Neural progenitor cell (in vitro differentiated cells): ENCODE data around the gene RFX5. TPM values are rescaled to one million over a fixed set of nuclear protein-coding genes. Genes with fewer than 3 reads are reported as not detected.
"Not testable (repeated sequence)": the region's sequence is repeated elsewhere in the genome, so short reads cannot be mapped to it uniquely, and the experiment has no call there.

Source experiments
- DNase-seq: peaks from one replicate; pipeline ENCODE4 v3.0.0-alpha.2; 2016; ENCODE audit warnings: low spot score
- H2AFZ ChIP-seq: fragments of 200-600 bp; sonication (generic); replicated peaks from 2 replicates; pipeline ENCODE4 v1.6.1; 2016; ENCODE audit warnings: antibody characterized with exemption
- H3F3A ChIP-seq: fragments of 200-600 bp; sonication (generic); 2 replicates; pipeline ENCODE4 v1.6.1; 2016; ENCODE audit warnings: antibody characterized with exemption, low read depth
- H3K27ac ChIP-seq: fragments of 200-600 bp; sonication (generic); 2 replicates; pipeline ENCODE4 v1.5.1; 2016; ENCODE audit warnings: mild to moderate bottlenecking
- H3K27me3 ChIP-seq: fragments of 200-600 bp; sonication (generic); 2 replicates; pipeline ENCODE4 v1.6.1; 2016; ENCODE audit warnings: mild to moderate bottlenecking, moderate library complexity
- H3K36me3 ChIP-seq: fragments of 200-600 bp; sonication (generic); 2 replicates; pipeline ENCODE4 v1.5.1; 2016
- H3K4me1 ChIP-seq: fragments of 200-600 bp; sonication (generic); 2 replicates; pipeline ENCODE4 v1.6.1; 2016; ENCODE audit warnings: mixed run types
- H3K4me2 ChIP-seq: fragments of 200-600 bp; sonication (generic); 2 replicates; pipeline ENCODE4 v1.6.1; 2016
- H3K4me3 ChIP-seq: fragments of 200-600 bp; sonication (generic); 2 replicates; pipeline ENCODE4 v1.5.1; 2016
- H3K79me2 ChIP-seq: fragments of 200-600 bp; sonication (generic); 2 replicates; pipeline ENCODE4 v1.6.1; 2016; ENCODE audit warnings: low read depth
- H3K9ac ChIP-seq: fragments of 200-600 bp; sonication (generic); 2 replicates; pipeline ENCODE4 v1.6.1; 2016
- H3K9me3 ChIP-seq: fragments of 200-600 bp; sonication (generic); 2 replicates; pipeline ENCODE4 v1.5.1; 2016; ENCODE audit warnings: low read depth
- H4K20me1 ChIP-seq: fragments of 200-600 bp; sonication (generic); 2 replicates; pipeline ENCODE4 v1.6.1; 2016; ENCODE audit warnings: low read depth
- H3K27ac Mint-ChIP-seq: 3 replicates; pipeline ENCODE4 v1.8.0; 2021; ENCODE audit warnings: mixed read lengths
- H3K27me3 Mint-ChIP-seq: 2 replicates; pipeline ENCODE4 v1.8.0; 2022; ENCODE audit warnings: low read depth, mild to moderate bottlenecking, inconsistent platforms, moderate library complexity, mixed read lengths; ENCODE audit not compliant: insufficient read depth
- H3K36me3 Mint-ChIP-seq: 3 replicates; pipeline ENCODE4 v1.8.0; 2021; ENCODE audit warnings: mixed read lengths
- H3K4me1 Mint-ChIP-seq: 3 replicates; pipeline ENCODE4 v1.8.0; 2021; ENCODE audit warnings: mixed read lengths
- H3K4me3 Mint-ChIP-seq: 3 replicates; pipeline ENCODE4 v1.8.0; 2021; ENCODE audit warnings: mild to moderate bottlenecking, moderate library complexity, mixed read lengths
- H3K9me3 Mint-ChIP-seq: 3 replicates; pipeline ENCODE4 v1.8.0; 2020; ENCODE audit warnings: mixed read lengths
- CTCF ChIP-seq: fragments of 200-600 bp; sonication (generic); IDR thresholded peaks from 2 replicates; pipeline ENCODE4 v1.5.1; 2017; ENCODE audit warnings: antibody characterized with exemption, mild to moderate bottlenecking
- EZH2 ChIP-seq: fragments of 200-600 bp; sonication (generic); IDR thresholded peaks from 2 replicates; pipeline ENCODE4 v1.6.1; 2017; ENCODE audit warnings: antibody characterized with exemption, mild to moderate bottlenecking, moderate library complexity
- EZH2phosphoT487 ChIP-seq: fragments of 200-600 bp; sonication (generic); IDR thresholded peaks from 2 replicates; pipeline ENCODE4 v1.6.1; 2017; ENCODE audit warnings: antibody characterized with exemption
- total RNA-seq: library from RNA; depleted of rRNA; stranded (reverse); fragments of >200 nt; gene quantifications from 2 replicates; pipeline ENCODE4 v1.2.3, GENCODE V29; 2015; ENCODE audit warnings: low replicate concordance

The RFX5 gene
- total RNA-seq: 87.5 and 108 TPM in 2 replicates

GRCh38 chr1:151346769-151347522 is at the start of gene RFX5:
Gene RFX5 (minus strand): TSS chr1:151347252. CDS start chr1:151346320, 932 bp downstream.
- H4K20me1 ChIP-seq: no peaks in the 10 kb centered on the region
- peaks cover 23% of the 10 kb centered on the region for H3K36me3 Mint-ChIP-seq
- H3K36me3 ChIP-seq: peaks cover 5% of the 10 kb centered on the region
- peaks cover 8% of the 10 kb centered on the region for H3K9me3 Mint-ChIP-seq
- H3K27ac Mint-ChIP-seq: peak within 1 kb of the TSS; percentile 99
- H3K9ac ChIP-seq: peak within 1 kb of the TSS; percentile 87
- peaks cover 17% of the 10 kb centered on the region for H3K4me1 ChIP-seq
- peak within 1 kb of the TSS; percentile 67 for H3K4me3 ChIP-seq
- peak; percentile 98 for DNase-seq
- peaks cover 25% of the 10 kb centered on the region for H3F3A ChIP-seq
- H3K4me3 Mint-ChIP-seq: peak within 1 kb of the TSS; percentile 95
- H3K27me3 Mint-ChIP-seq: no peaks in the 10 kb centered on the region
- TF ChIP-seq EZH2phosphoT487 (no peak), EZH2 (no peak)
- H3K9me3 ChIP-seq: no peaks in the 10 kb centered on the region
- peak within 1 kb of the TSS; percentile 77 for H2AFZ ChIP-seq
- H3K27ac ChIP-seq: peak within 1 kb of the TSS; percentile 98
- peaks cover 22% of the 10 kb centered on the region for H3K79me2 ChIP-seq
- H3K4me1 Mint-ChIP-seq: peaks cover 31% of the 10 kb centered on the region
- peak within 1 kb of the TSS; percentile 97 for H3K4me2 ChIP-seq
- no peaks in the 10 kb centered on the region for H3K27me3 ChIP-seq

- Histone ChIP-seq H3F3A (peaks cover 27% of the 10 kb centered on the region), H4K20me1 (peaks cover 16% of the 10 kb centered on the region), H3K79me2 (peaks cover 20% of the 10 kb centered on the region)
- not testable (repeated sequence) for H3K4me2 ChIP-seq, H3K27me3 Mint-ChIP-seq, H3K9me3 ChIP-seq, H3K4me3 Mint-ChIP-seq, H3K36me3 ChIP-seq, H3K27me3 ChIP-seq, H3K27ac Mint-ChIP-seq, H3K27ac ChIP-seq, DNase-seq, H3K4me3 ChIP-seq, H3K4me1 ChIP-seq, H3K36me3 Mint-ChIP-seq, H3K9ac ChIP-seq, H2AFZ ChIP-seq
- Mint-ChIP-seq H3K9me3 (peaks cover 10% of the 10 kb centered on the region), H3K4me1 (peaks cover 14% of the 10 kb centered on the region)
Observed at GRCh38 chr1:151396265-151396664, 49.2 kb upstream of the RFX5 start.

- Histone ChIP-seq H3K36me3 (no peaks in the 10 kb centered on the region), H3K9ac (no peak overlapping the region), H3F3A (peaks cover 7% of the 10 kb centered on the region), H3K4me1 (no peaks in the 10 kb centered on the region), H3K4me2 (no peak overlapping the region), H3K9me3 (no peaks in the 10 kb centered on the region), H3K4me3 (no peak overlapping the region), H4K20me1 (no peaks in the 10 kb centered on the region), H3K27me3 (no peaks in the 10 kb centered on the region), H3K79me2 (no peaks in the 10 kb centered on the region), H3K27ac (no peak overlapping the region), H2AFZ (no peak overlapping the region)
- Mint-ChIP-seq H3K4me1 (no peaks in the 10 kb centered on the region), H3K36me3 (no peaks in the 10 kb centered on the region), H3K9me3 (peaks cover 10% of the 10 kb centered on the region), H3K27ac (no peak overlapping the region), H3K27me3 (peaks cover 6% of the 10 kb centered on the region), H3K4me3 (no peak overlapping the region)
- TF ChIP-seq EZH2: no peak
- no peak for TF ChIP-seq CTCF
- TF ChIP-seq EZH2phosphoT487: no peak
- no peak for DNase-seq
Observed at GRCh38 chr1:151393583-151393982, 46.5 kb upstream of the RFX5 start.

- DNase-seq: no peak
- Mint-ChIP-seq H3K36me3 (no peaks in the 10 kb centered on the region), H3K27me3 (peaks cover 3% of the 10 kb centered on the region), H3K27ac (no peak overlapping the region), H3K4me1 (no peaks in the 10 kb centered on the region), H3K4me3 (no peak overlapping the region), H3K9me3 (peaks cover 16% of the 10 kb centered on the region)
- Histone ChIP-seq H3K4me3 (no peak overlapping the region), H3F3A (no peaks in the 10 kb centered on the region), H3K27ac (no peak overlapping the region), H3K4me1 (no peaks in the 10 kb centered on the region), H3K27me3 (no peaks in the 10 kb centered on the region), H3K4me2 (no peak overlapping the region), H3K9me3 (no peaks in the 10 kb centered on the region), H2AFZ (no peak overlapping the region), H3K9ac (no peak overlapping the region), H3K36me3 (no peaks in the 10 kb centered on the region), H3K79me2 (no peaks in the 10 kb centered on the region), H4K20me1 (no peaks in the 10 kb centered on the region)
- TF ChIP-seq EZH2phosphoT487: no peak
- TF ChIP-seq EZH2: no peak
Observed at GRCh38 chr1:151391079-151391563, 44.1 kb upstream of the RFX5 start.

GRCh38 chr1:151390221-151391078 is 43.4 kb upstream of the RFX5 start:
- not testable (repeated sequence) for DNase-seq, H3K4me3 Mint-ChIP-seq, H3K27ac Mint-ChIP-seq, H3K4me2 ChIP-seq, H3K36me3 ChIP-seq, H3K4me1 ChIP-seq, H3K27me3 Mint-ChIP-seq, H3K4me3 ChIP-seq, H3K4me1 Mint-ChIP-seq, H3K79me2 ChIP-seq, H3K27me3 ChIP-seq, H3K9ac ChIP-seq, H2AFZ ChIP-seq, H3F3A ChIP-seq, H3K9me3 ChIP-seq, H3K27ac ChIP-seq, H3K36me3 Mint-ChIP-seq, H4K20me1 ChIP-seq
- H3K9me3 Mint-ChIP-seq: peaks cover 16% of the 10 kb centered on the region
